SW480 (cell line): ENCODE results near the gene ZNF398.
"Not testable (repeated sequence)": the region's sequence is repeated elsewhere in the genome, so short reads cannot be mapped to it uniquely, and the experiment has no call there.

Experiments used
- DNase-seq: peaks from one replicate; pipeline ENCODE4 v3.0.0-alpha.2; 2016; ENCODE audit warnings: low spot score

ZNF398 gene

GRCh38 chr7:149226366-149226765, 79.1 kb downstream of the ZNF398 start:
- DNase-seq, result not testable (repeated sequence)

- no peak for DNase-seq
Measured at GRCh38 chr7:149226840-149227494, 79.7 kb downstream of the ZNF398 start.

- no peak for DNase-seq
Measured at GRCh38 chr7:149228831-149229471, 81.7 kb downstream of the ZNF398 start.

- DNase-seq, result no peak
Measured at GRCh38 chr7:149229526-149229925, 82.3 kb downstream of the ZNF398 start.

GRCh38 chr7:149232362-149232761, 85.1 kb downstream of the ZNF398 start:
- DNase-seq, result no peak
